HG02840 (cell line): Measurements from ENCODE around the gene ARL5B.

ENCODE experiments used
- ATAC-seq: cut with Tn5 transposase; IDR thresholded peaks from one replicate; pipeline ENCODE4 v1.9.1; 2021; ENCODE audit warnings: mild to moderate bottlenecking, moderate library complexity, moderate number of reproducible peaks; ENCODE audit not compliant: unreplicated experiment, low FRiP score

ARL5B gene

GRCh38 chr10:18658271-18659124 lies 733 bp upstream of the ARL5B start:
- peak; percentile 1 for ATAC-seq

DNA sequence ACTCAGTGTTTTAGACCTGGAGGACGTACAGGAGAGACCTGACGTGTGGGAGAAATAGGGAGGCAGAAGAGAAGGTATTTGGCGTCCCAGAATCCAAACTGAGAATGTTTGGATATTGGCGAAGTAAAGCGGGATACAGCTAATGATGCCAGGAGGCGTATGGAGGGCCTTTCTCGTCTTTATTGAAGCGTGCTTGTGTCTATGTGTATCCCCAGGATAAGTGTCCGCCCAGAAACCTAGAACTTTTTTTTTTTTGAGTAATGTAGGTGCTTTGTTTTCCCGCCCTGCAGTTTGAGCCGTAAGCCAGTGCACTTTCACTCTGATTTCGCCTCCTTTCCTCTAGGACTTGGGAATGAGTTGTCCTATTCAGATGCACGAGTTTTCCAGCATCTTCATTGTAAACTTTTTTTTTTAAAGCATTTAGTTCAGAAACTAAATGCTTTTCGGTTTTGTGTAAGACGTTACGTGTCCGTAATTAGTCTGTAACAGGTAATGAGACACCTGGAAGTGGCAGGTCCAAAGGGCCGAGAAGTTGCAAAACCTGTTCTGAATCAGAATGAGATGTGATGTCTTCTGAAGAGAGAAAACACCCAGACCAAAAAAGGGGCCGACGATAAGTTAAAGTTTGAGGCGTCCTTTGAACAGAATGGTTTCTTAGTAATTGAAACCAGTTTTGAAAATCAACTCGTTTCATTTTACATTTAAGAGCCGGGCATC lies 746 bp downstream of the ARL5B start:
- ATAC-seq: peak; percentile 14

DNA sequence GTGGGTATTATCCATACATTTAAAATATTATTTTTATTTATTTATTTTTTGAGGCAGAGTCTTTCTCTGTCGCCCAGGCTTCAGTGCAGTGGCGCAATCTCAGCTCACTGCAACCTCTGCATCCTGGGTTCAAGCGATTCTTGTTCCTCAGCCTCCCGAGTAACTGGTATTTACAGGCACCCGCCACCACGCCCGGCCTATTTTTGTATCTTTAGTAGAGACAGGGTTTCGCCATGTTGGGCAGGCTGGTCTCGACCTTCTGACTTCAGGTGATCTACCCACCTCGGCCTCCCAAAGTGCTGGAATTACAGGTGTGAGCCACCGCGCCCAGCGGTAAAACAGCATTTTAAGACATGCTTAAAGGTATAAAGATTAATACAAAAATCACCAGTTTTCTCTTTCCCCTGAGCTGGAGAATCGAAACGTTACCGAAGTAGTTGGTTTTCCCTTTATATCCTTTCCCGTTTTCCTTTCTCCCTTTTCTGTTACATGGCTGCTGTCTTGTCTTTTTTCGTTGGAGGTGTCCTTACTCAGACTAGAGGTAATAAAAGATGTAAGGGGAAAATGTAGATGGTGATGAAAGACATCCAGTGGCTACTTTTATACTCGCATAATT lies 1.7 kb downstream of the ARL5B start:
- ATAC-seq: no peak

DNA sequence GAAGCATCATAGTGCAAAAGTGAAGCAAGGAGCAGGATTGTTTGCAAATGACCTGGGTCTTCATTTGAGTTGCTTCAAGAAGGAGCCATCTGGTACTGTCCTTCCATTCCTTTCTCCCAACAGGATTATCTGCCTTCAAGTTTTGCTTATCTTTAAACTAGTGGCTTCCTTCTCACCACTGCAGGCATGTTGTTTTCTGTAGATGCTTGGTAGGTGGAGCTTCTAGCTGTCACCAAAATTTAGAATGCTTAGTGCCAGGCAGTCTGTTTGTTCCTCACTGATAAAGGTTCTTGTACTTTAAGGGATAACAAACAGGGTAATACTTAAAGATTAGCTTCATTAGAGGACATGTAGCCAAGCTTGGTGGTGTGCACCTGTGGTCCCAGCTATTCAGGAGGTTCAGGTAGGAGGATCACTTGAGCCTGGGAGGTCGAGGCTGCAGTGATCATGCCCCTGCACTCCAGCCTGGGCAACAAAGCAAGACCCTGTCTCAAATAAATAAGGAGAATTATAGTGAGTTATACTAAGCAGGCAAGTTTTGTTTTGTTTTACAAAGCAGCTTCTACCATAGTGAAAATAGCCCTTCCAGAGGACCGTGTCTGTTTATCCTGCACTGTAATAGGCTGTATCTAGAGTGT lies 5.7 kb downstream of the ARL5B start:
- ATAC-seq: no peak

DNA sequence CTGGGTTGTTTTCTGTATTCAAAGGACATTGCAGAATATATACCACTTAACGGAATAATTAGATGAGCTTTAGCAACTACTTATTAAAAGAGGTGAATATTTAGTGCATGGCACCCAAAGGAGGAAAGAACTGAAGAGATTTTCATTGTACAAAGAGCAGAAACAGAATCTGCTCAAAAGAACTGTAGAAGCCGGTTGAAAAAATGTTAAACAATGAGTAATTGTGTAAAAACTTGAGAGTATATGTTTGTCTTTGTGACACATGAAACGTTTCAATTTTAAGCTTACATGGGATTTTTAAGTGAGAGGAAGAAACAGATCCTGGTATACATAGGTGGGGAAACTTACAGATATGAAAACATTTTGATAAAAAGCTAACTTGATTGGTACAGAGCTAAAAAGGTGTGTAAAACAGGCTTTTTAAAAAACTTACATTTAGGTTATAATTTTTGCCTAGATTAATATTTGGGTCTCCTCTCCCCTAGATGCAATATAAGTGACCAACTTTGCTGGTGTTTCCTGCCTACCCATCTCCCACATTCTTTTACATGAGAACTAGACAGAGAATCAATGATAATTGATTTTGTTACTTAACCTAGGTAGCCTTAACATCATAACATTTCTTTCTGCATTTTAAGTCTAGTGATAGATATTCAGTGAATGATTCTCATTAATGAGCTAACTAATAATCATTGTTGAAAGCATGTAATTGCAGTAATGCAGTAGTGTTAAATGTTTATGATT lies 6.8 kb downstream of the ARL5B start:
- no peak for ATAC-seq

- no peak for ATAC-seq
These were observed 7.6 kb downstream of the ARL5B start for GRCh38 chr10:18666810-18667209.

DNA sequence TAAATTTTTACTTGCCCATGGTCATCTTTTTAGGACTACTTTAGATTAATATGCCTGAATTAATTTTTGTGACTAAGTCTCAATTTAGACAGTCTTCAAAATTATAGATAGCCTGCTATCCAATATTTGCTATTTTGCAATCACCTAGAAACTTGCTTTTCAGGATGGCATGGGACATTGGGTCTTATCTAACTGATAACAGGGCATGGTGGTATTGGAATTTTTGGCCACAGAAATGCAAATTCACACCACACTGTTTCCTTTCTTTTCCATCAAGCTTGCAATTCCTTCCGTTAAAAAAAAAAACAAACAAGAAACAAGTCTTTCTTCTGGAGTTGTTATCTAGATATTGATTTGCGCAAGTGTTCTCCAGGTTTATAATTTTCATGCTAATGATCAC lies 8.8 kb downstream of the ARL5B start:
- ATAC-seq: no peak

DNA sequence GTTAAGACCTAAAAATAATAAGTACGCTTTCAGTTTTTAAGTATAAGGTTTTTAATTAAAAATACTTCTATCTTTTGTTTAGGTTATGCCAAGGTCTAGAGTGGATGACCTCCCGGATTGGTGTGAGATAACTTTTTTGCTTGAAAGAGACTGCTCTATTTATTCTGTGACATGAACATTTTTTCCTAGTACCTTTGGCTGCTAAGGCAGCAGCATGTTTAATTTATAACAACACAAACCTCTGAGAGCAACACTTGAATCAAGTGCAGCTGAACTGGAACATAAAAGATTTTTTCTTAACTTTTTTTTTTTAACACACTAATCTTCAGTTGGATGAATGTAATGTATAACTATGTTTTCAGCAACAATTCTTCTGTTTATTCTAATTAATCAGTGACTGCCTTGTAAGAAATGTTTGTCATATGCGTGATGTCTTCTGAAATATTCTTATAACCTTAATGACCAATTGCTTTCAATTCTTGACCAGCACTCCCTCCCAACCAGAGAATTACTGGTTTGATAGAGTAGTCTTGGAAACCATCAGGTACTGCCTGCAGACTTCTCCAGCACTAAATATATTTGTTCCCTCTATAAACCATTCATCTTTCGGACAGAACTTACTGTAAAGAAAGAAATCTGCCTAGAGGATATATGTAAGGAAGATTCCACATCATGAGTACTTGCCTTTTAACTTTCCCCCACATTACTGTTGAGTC lies 16.0 kb downstream of the ARL5B start:
- ATAC-seq: no peak

- ATAC-seq: no peak
These were observed 21.5 kb downstream of the ARL5B start for GRCh38 chr10:18680754-18681153.

DNA sequence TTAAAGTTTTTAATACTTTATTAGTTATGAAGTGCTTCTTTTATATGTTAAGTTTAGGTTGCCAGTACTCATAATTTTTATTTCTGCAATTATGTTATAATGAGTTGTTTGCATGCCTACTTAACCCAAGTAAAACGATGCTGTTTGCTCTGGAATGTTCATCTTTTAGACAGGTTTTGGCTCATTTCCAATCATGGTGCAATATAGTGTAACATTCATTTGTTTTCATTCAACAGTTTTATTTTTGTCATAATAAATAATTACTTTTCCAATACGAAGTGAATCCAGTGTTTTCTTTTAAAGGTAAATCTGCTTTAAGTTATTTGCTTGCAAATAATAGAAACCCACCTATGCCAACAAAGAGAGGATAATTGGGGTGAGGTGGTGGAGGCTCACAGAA lies 22.1 kb downstream of the ARL5B start:
- ATAC-seq: no peak

- ATAC-seq: no peak
These were observed 22.8 kb downstream of the ARL5B start for GRCh38 chr10:18681971-18682411.

DNA sequence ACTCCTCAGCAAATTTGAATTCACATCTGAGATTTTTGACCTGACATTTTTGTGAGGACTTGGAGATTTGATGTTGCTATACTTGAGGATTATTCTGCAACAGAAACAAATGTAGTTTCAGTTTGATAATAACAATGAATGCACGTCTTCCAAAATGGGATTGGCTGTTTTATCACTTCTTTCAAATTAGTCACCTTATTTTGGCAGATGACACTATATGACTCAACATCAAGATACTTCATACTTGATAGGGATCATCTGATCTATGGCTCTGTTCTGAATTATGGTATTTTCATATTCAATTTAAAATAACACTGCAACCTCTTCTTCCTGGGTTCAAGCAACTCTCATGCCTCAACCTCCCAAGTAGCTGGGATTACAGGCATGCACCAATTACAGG lies 24.2 kb downstream of the ARL5B start:
- no peak for ATAC-seq

GRCh38 chr10:18684416-18684815 lies 25.2 kb downstream of the ARL5B start:
- ATAC-seq: no peak

DNA sequence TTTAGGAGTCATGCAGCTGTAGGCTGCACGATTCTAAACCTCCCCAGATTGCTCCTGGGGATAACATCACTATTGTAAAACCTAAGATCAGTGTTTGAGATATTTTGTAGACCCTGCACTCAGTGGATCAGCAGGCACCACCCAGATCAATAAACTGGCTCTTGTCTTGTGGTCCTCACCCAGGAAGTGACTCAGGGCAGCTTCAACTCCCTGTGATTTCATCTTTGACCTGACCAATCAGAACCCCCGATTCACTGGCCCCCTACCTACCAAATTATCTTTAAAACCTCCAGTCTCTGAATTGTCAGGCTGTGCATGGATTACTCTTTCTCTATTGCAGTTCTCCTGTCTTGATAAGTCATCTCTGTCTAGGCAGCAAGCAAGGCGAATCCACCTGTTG lies 25.7 kb downstream of the ARL5B start:
- ATAC-seq: no peak

DNA sequence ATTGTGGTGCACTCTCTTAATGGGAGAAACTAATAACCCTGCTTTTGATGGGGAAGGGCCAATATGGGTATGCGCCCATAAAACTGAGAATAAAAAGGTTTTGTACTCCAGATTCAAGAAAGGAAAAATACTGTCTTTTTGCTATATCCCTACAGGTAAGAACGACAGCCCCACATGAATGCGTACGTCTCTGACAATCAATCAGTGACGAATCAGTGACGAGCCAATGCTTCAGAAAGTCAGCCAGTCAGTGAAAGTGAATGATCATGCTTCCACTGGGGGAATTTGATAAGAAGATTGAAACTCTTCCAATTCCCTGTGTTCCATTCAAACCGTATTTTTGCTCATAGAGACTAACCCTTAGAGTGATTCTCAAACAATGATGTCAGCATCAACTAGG lies 26.3 kb downstream of the ARL5B start:
- no peak for ATAC-seq

GRCh38 chr10:18687195-18687594 lies 28.0 kb downstream of the ARL5B start:
- ATAC-seq: no peak

GRCh38 chr10:18687706-18688105 lies 28.5 kb downstream of the ARL5B start:
- ATAC-seq: no peak

- ATAC-seq: no peak
These were observed 30.3 kb downstream of the ARL5B start for GRCh38 chr10:18689498-18689897.

GRCh38 chr10:18690541-18690940 lies 31.3 kb downstream of the ARL5B start:
- no peak for ATAC-seq
